ENCODE data around the gene TIPRL.
"Not testable (repeated sequence)": the region's sequence is repeated elsewhere in the genome, so short reads cannot be mapped to it uniquely, and the experiment has no call there.

The TIPRL gene

GRCh38 chr1:168159979-168160378, 18.8 kb upstream of the TIPRL start:
- DNase-seq: no peak

GRCh38 chr1:168161459-168161858, 17.3 kb upstream of the TIPRL start:
- no peak for DNase-seq

DNA sequence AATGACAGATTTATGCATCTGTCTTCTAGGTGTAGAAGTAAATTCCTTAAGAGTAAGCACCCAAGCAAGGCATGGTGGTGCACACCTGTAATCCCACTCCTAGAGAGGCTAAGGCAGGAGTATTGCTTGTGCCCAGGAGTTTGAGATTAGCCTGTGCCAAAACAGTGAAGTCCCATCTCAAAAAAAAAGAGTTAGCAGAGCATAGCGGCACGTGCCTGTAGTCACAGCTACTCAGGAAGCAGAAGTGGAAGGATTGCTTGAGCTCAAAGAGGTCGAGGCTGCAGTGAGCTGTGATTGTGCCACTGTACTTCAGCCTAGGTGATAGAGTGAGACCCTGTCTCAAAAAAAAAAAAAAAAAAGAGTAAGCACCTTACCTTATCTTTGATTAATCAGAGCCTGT, 15.1 kb upstream of the TIPRL start:
- no peak for DNase-seq

GRCh38 chr1:168164771-168165170, 14.0 kb upstream of the TIPRL start:
- no peak for DNase-seq

DNA sequence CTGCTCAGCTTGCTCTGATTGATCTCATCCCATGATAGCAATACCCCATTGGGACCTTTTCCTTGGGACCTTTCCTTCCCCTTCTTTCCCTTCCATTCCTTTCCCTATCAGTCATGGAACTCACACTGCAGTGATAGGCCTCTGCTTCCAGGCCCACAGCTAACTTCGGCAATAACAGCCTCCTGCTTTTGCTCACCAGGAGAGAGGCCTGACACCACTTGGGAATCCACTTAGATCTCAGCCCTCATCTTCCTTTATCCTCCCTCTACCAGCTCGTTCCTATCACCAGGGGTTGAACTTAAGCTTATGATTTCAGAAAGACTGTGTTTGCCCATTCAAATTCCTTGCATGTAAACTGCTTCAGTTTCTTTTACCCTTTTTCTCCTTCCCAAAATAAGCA, 11.0 kb upstream of the TIPRL start:
- DNase-seq: no peak

- no peak for DNase-seq
These were observed 7.9 kb upstream of the TIPRL start for GRCh38 chr1:168170564-168171508.

DNA sequence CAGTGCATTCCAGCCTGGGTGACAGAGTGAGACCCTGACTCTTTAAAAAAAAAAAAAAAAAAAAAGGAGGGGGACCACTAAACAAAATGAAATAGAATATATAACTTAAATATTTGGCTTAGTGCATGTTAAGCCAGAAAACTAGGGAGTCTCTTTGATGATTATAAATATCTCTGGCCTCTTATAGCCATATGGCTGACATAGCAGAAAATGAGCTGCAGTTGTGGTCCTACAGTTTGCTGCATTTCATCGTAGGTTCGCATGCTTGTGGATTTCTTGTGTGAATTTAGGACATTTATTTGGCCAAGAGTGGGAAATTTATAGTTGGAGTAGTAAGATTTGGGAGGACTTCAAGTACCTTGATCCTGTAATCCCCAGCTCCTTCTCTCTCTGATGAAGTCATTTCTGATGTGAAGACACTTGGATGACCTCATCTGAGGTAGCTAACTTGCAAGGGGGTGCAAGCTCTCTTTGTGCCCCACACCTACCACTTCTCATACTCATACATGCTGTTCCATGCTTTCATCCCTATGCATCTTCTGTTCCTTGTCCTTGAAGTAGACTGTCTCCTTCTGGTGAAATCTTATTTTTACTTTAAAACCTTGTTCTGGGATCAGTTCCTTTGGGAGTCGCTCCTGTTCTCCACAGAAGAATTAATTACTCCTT, 6.4 kb upstream of the TIPRL start:
- no peak for DNase-seq

GRCh38 chr1:168178227-168178637, 530 bp upstream of the TIPRL start:
- no peak for DNase-seq

GRCh38 chr1:168179438-168180147, 831 bp downstream of the TIPRL start:
- DNase-seq: peak; percentile 40

DNA sequence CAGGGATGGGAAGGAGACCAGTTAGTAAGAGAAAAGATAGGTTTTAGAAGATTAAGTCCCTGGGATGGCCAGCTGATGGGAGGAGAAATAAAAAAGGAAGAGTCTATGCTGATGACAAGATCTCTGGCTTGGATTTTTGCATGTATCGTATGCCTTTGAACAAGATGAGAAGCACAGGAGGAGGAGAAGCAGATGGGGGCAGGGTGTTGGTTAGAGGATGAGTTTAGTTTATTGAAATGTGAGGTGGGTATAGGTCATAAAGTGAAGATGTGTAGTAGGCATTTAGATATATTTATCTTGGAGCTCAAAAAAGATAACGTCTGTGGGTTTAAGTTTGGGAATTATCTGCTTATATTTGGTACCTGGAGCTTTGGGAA, 1.4 kb downstream of the TIPRL start:
- DNase-seq: no peak

GRCh38 chr1:168181063-168181720, 2.4 kb downstream of the TIPRL start:
- DNase-seq: not testable (repeated sequence)

- DNase-seq: no peak
These were observed 8.4 kb downstream of the TIPRL start for GRCh38 chr1:168187177-168187576.

GRCh38 chr1:168190403-168190802, 11.6 kb downstream of the TIPRL start:
- no peak for DNase-seq

- no peak for DNase-seq
These were observed 16.7 kb downstream of the TIPRL start for GRCh38 chr1:168195199-168196135.

GRCh38 chr1:168199056-168199455, 20.3 kb downstream of the TIPRL start:
- no peak for DNase-seq

DNA sequence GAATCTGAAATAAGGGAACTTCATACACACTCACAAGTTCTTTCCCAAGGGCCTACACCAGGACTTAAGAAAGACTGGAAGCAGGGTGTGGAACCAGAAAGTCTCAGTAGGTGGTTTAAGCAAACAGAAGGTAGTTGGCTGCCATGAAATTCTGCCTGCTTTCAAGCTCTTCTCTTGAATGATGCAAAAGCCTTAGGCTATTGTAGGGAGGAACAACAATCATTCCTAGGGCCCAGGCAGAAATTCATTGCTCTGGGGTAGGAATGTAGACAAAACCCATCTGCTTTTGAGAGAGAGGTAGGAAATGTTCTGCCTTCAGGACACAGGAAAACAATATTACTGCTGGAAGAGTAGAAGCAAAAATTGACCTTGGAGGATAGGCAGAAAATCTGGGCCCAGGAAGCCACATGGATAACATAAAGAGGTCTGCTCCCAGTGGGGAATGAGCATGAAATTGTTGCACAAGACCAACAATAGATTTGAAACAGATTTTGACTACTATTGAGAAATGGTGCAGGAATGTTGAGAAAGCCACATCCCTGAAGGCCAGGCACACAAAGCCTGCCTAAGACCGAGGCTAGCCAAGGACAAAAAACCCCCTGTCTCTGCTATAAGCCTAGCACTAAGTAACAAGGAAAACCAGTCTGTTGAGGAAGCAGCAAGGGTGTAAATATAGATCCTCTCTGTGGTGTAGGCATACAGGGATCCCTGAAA, 24.3 kb downstream of the TIPRL start:
- no peak for DNase-seq

DNA sequence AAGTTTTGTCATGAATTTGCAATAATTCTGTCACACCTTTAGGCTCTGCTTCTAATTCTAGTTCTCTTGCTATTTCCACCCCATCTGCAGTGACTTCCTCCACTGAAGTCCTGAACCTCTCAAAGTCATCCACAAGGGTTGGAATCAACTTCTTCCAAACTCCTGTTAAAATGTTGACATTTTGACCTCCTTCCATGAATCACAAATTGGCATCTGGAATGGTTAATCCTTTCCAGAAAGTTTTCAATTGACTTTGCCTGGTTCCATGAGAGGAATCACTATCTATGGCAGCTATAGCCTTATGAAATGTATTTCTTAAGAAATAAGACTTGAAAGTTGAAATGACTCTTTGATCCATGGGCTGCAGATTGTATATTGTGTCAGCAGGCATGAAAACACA, 27.3 kb downstream of the TIPRL start:
- no peak for DNase-seq

DNA sequence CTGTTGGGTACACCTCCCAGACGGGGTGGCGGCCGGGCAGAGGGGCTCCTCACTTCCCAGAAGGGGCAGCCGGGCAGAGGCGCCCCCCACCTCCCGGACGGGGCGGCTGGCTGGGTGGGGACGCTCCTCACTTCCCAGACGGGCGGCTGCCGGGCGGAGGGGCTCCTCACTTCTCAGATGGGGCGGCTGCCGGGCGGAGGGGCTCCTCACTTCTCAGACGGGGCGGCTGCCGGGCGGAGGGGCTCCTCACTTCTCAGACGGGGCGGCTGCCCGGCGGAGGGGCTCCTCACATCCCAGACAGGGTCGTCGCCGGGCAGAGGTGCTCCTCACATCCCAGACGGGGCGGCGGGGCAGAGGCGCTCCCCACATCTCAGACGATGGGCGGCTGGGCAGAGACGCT, 28.9 kb downstream of the TIPRL start:
- not testable (repeated sequence) for DNase-seq

GRCh38 chr1:168210312-168210711, 31.6 kb downstream of the TIPRL start:
- DNase-seq: no peak

DNA sequence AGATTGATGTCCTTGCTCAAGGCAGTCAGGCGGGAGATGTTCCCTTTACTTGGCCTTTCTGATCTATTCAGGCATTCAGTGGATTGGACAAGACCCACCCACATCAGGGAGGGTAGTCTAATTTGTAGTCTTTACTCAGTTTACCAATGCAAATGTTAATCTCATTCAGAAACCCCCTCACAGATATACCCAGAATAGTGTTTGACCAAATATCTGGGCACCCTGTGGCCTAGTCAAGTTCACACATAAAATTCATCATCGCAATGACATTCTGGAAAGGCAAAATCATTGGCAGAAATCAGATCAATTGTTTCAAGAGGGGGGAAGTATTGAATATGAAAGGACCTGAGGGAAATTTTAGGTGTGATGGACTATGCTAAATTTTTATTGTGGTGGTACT, 34.6 kb downstream of the TIPRL start:
- DNase-seq: no peak

- no peak for DNase-seq
These were observed 37.4 kb downstream of the TIPRL start for GRCh38 chr1:168216171-168216570.
